ENCODE results near the gene MFAP4.
A peak's percentile ranks its signal among the peaks of the same experiment; 100 is the strongest.

DNA sequence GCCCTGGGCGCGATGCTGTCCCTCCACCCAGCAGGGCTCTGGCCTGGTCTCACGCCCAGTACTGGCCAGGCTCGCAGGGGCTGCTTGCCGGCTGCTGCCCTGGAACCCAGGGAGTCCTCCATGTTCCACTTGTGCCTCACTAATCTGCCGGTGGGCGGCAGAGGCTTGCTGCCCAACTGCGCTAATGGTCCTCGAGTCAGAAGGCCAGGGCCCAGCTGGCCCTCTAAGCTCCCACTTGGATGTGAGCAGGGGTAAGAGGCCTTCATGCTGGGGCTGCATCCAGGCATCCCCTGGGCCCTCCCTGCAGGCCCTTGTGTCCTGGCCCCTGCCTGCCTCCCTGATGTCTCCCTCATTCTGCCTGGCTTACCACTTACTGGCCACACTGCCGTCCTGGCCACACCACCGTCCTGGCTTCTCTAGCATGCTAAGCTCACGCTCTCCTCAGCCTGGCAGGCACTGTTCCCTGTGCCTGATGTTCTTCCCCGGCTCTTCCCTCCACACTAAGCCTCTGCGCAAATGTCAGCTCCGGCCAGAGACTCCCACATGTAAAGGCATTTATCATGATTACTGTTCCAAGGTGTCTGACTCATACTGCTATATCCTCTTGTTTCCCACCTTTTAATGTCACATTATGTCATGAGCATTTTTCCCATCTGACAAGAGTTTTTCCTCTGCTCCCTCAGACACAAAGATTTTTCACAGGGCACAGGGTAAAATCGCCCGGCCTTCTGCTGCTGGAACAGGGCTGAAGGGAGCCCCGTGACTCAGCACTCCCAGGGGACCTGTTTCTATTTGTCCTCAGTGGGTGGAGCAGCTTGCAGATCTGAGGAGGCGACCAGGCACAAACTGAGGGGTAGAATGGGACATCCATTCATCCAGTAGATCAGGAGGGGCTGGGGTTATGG lies 40.4 kb downstream of the MFAP4 start:
- TF ChIP-seq CTCF (tag by site-specific recombination; IDR thresholded peaks at IDR 0.05) (no peak), ZBTB44 (tag by site-specific recombination; IDR thresholded peaks at IDR 0.05) (no peak), ZNF202 (tag by site-specific recombination; IDR thresholded peaks at IDR 0.05; ENCODE audit: borderline replicate concordance) (no peak), ZNF211 (tag by site-specific recombination; IDR thresholded peaks at IDR 0.05; ENCODE audit: low read depth) (no peak), ZBTB26 (tag by site-specific recombination; optimal IDR thresholded peaks at IDR 0.05) (no peak), ZNF639 (tag by site-specific recombination; IDR thresholded peaks at IDR 0.05) (0 out of 2 replicates have a peak, but pooled peaks have one; percentile 34), PATZ1 (tag by site-specific recombination; IDR thresholded peaks at IDR 0.05) (no peak; the same call in 1 of the 2 replicates)
- TF ChIP-seq, protein P1, sequence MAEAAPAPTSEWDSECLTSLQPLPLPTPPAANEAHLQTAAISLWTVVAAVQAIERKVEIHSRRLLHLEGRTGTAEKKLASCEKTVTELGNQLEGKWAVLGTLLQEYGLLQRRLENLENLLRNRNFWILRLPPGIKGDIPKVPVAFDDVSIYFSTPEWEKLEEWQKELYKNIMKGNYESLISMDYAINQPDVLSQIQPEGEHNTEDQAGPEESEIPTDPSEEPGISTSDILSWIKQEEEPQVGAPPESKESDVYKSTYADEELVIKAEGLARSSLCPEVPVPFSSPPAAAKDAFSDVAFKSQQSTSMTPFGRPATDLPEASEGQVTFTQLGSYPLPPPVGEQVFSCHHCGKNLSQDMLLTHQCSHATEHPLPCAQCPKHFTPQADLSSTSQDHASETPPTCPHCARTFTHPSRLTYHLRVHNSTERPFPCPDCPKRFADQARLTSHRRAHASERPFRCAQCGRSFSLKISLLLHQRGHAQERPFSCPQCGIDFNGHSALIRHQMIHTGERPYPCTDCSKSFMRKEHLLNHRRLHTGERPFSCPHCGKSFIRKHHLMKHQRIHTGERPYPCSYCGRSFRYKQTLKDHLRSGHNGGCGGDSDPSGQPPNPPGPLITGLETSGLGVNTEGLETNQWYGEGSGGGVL (tag by site-specific recombination; IDR thresholded peaks at IDR 0.05), result no peak
- TF ChIP-seq, protein P2, sequence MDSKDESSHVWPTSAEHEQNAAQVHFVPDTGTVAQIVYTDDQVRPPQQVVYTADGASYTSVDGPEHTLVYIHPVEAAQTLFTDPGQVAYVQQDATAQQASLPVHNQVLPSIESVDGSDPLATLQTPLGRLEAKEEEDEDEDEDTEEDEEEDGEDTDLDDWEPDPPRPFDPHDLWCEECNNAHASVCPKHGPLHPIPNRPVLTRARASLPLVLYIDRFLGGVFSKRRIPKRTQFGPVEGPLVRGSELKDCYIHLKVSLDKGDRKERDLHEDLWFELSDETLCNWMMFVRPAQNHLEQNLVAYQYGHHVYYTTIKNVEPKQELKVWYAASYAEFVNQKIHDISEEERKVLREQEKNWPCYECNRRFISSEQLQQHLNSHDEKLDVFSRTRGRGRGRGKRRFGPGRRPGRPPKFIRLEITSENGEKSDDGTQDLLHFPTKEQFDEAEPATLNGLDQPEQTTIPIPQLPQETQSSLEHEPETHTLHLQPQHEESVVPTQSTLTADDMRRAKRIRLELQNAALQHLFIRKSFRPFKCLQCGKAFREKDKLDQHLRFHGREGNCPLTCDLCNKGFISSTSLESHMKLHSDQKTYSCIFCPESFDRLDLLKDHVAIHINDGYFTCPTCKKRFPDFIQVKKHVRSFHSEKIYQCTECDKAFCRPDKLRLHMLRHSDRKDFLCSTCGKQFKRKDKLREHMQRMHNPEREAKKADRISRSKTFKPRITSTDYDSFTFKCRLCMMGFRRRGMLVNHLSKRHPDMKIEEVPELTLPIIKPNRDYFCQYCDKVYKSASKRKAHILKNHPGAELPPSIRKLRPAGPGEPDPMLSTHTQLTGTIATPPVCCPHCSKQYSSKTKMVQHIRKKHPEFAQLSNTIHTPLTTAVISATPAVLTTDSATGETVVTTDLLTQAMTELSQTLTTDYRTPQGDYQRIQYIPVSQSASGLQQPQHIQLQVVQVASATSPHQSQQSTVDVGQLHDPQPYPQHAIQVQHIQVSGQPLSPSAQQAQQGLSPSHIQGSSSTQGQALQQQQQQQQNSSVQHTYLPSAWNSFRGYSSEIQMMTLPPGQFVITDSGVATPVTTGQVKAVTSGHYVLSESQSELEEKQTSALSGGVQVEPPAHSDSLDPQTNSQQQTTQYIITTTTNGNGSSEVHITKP (tag by site-specific recombination; IDR thresholded peaks at IDR 0.05), result no peak
